Activated B cell treated with CpG ODN at 0.5 μM for 24 hours (primary cell): ENCODE data around the gene GGT6. TPM values are rescaled to one million over a fixed set of nuclear protein-coding genes. Genes with fewer than 3 reads are reported as not detected.

Experiments
- ATAC-seq: fragments of 200-7000 bp; cut with Tn5 transposase; one replicate; pipeline ENCODE4 v1.10.0; 2021; ENCODE audit warnings: low read depth, mild to moderate bottlenecking, moderate library complexity
- CTCF ChIA-PET: fragments of 350-600 bp; sonication (Branson Sonifier 250); formaldehyde crosslinking; loops from one replicate; lab custom pipeline; 2021; ENCODE audit warnings: antibody characterized with exemption; lab: Charles Lee
- POLR2A ChIA-PET: fragments of 350-600 bp; sonication (Branson Sonifier 250); formaldehyde crosslinking; loops from one replicate; lab custom pipeline; 2021; ENCODE audit warnings: antibody characterized with exemption; lab: Charles Lee
- DNase-seq: peaks from one replicate; pipeline ENCODE4 v3.0.0; 2022
- H3K27ac Mint-ChIP-seq: one replicate; pipeline ENCODE4 v1.8.0; 2020; ENCODE audit warnings: mixed read lengths
- H3K27me3 Mint-ChIP-seq: one replicate; pipeline ENCODE4 v1.8.0; 2021; ENCODE audit warnings: mixed read lengths
- H3K36me3 Mint-ChIP-seq: one replicate; pipeline ENCODE4 v1.8.0; 2021; ENCODE audit warnings: low read depth, mixed read lengths
- H3K4me1 Mint-ChIP-seq: one replicate; pipeline ENCODE4 v1.8.0; 2021; ENCODE audit warnings: mixed read lengths
- H3K4me3 Mint-ChIP-seq: one replicate; pipeline ENCODE4 v1.8.0; 2020; ENCODE audit warnings: mild to moderate bottlenecking, mixed read lengths
- H3K9me3 Mint-ChIP-seq: one replicate; pipeline ENCODE4 v1.8.0; 2020; ENCODE audit warnings: mixed read lengths
- intact Hi-C: fragments of 100-400 bp; cut with micrococcal nuclease; formaldehyde crosslinking; loops from one replicate; pipeline ENCODE4 v1.15.1; 2024
- total RNA-seq: library from RNA; stranded (reverse); gene quantifications from 2 replicates; pipeline ENCODE4 v1.2.3, GENCODE V29; 2022
- TF ChIP-seq, protein P1 (sequence below): fragments of 200-600 bp; IDR thresholded peaks from one replicate; pipeline ENCODE4 v1.8.0; 2022; ENCODE audit warnings: antibody characterized with exemption, mild to moderate bottlenecking

The GGT6 gene
- total RNA-seq, 1 donor from 2014 or later: not detected

GRCh38 chr17:4549781-4550533 lies 10.4 kb downstream of the GGT6 start:
- no peak overlapping the region for H3K4me3 Mint-ChIP-seq
- no peaks in the 10 kb centered on the region for H3K9me3 Mint-ChIP-seq
- ATAC-seq: no peak
- peaks cover 77% of the 10 kb centered on the region for H3K36me3 Mint-ChIP-seq
- no peaks in the 10 kb centered on the region for H3K27me3 Mint-ChIP-seq
- intact Hi-C loops: no loop called here
- H3K4me1 Mint-ChIP-seq: peaks cover 16% of the 10 kb centered on the region
- no peak for DNase-seq
- CTCF ChIA-PET: interaction anchor here (0.6 kb wide), 1 partner anchor 50 kb away, joined by 3 read pairs; no protein-coding TSS in a partner anchor
- TF ChIP-seq, protein P1, sequence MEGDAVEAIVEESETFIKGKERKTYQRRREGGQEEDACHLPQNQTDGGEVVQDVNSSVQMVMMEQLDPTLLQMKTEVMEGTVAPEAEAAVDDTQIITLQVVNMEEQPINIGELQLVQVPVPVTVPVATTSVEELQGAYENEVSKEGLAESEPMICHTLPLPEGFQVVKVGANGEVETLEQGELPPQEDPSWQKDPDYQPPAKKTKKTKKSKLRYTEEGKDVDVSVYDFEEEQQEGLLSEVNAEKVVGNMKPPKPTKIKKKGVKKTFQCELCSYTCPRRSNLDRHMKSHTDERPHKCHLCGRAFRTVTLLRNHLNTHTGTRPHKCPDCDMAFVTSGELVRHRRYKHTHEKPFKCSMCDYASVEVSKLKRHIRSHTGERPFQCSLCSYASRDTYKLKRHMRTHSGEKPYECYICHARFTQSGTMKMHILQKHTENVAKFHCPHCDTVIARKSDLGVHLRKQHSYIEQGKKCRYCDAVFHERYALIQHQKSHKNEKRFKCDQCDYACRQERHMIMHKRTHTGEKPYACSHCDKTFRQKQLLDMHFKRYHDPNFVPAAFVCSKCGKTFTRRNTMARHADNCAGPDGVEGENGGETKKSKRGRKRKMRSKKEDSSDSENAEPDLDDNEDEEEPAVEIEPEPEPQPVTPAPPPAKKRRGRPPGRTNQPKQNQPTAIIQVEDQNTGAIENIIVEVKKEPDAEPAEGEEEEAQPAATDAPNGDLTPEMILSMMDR: no peak
- H3K27ac Mint-ChIP-seq: no peak overlapping the region
- POLR2A ChIA-PET: interaction anchor here (0.7 kb wide), 2 partner anchors 11 to 712 kb away, joined by 3 to 7 read pairs; no protein-coding TSS in a partner anchor

GRCh38 chr17:4548721-4549531 lies 11.5 kb downstream of the GGT6 start:
- CTCF ChIA-PET: interaction anchor here (0.9 kb wide), 1 partner anchor 18 kb away, joined by 3 read pairs; no protein-coding TSS in a partner anchor
- Mint-ChIP-seq H3K4me1 (peaks cover 6% of the 10 kb centered on the region), H3K4me3 (no peak overlapping the region), H3K36me3 (peaks cover 80% of the 10 kb centered on the region), H3K9me3 (no peaks in the 10 kb centered on the region), H3K27me3 (no peaks in the 10 kb centered on the region), H3K27ac (no peak overlapping the region)
- intact Hi-C loops: no loop called here
- ATAC-seq (no peak), DNase-seq (no peak)
- TF ChIP-seq, protein P1: no peak
- POLR2A ChIA-PET: interaction anchor here (0.7 kb wide), 1 partner anchor 713 kb away, joined by 7 read pairs; no protein-coding TSS in a partner anchor

DNA sequence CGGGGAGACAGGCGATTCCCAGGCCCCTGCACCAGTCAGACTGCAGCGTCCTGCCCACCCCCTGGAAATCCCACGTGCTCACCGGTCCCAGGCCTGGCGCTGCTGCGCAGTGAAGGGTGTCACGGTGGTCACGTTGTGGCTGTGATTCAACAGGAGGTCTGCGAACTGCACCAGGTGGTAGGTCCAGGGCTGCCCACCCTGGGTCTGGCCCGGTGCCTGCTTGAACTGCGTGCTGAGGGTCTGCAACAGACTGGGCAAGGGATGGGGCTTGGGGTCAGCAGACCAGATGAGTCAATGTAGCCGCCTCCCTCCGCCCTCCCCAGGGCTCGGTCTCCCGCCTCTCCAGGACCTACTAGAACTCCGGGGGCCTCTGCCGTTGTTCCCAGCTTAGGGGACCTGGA lies 12.3 kb downstream of the GGT6 start:
- POLR2A ChIA-PET: no interaction called here
- peaks cover 84% of the 10 kb centered on the region for H3K36me3 Mint-ChIP-seq

GRCh38 chr17:4547118-4547906 lies 13.1 kb downstream of the GGT6 start:
- H3K9me3 Mint-ChIP-seq: no peaks in the 10 kb centered on the region
- DNase-seq (no peak), ATAC-seq (no peak)
- TF ChIP-seq, protein P1: no peak
- H3K27me3 Mint-ChIP-seq: no peaks in the 10 kb centered on the region
- ChIA-PET CTCF (no interaction called here), POLR2A (no interaction called here)
- peaks cover 2% of the 10 kb centered on the region for H3K4me1 Mint-ChIP-seq
- H3K27ac Mint-ChIP-seq: no peak overlapping the region
- no peak overlapping the region for H3K4me3 Mint-ChIP-seq
- H3K36me3 Mint-ChIP-seq: peaks cover 84% of the 10 kb centered on the region
- intact Hi-C loops: no loop called here

More for the DNA sequence above, 12.3 kb downstream of the GGT6 start:
- CTCF ChIA-PET: no interaction called here
- H3K27me3 Mint-ChIP-seq: no peaks in the 10 kb centered on the region
- intact Hi-C loops: no loop called here
- no peak overlapping the region for H3K27ac Mint-ChIP-seq
- DNase-seq (no peak), ATAC-seq (no peak)
- peaks cover 2% of the 10 kb centered on the region for H3K4me1 Mint-ChIP-seq
- no peak overlapping the region for H3K4me3 Mint-ChIP-seq
- H3K9me3 Mint-ChIP-seq: no peaks in the 10 kb centered on the region
- TF ChIP-seq, protein P1: no peak
